ENCODE results near the gene ZNF587.
"Not testable (repeated sequence)": the region's sequence is repeated elsewhere in the genome, so short reads cannot be mapped to it uniquely, and the experiment has no call there.

ZNF587 gene

GRCh38 chr19:57887195-57887941, 37.7 kb downstream of the ZNF587 start:
- DNase-seq (ENCODE audit: low spot score), result no peak

- DNase-seq (ENCODE audit: low spot score), result peak; percentile 14
These were observed 38.5 kb downstream of the ZNF587 start for GRCh38 chr19:57888107-57888559.

- peak; percentile 95 for DNase-seq (ENCODE audit: low spot score)
These were observed 39.0 kb downstream of the ZNF587 start, which contains the start of gene ZNF814 for GRCh38 chr19:57888560-57889231. TSS of gene ZNF814 (minus strand) at chr19:57889037. CDS start at chr19:57888802, 235 bp downstream.

- not testable (repeated sequence) for DNase-seq (ENCODE audit: low spot score)
These were observed 41.0 kb downstream of the ZNF587 start for GRCh38 chr19:57890706-57891105.

- DNase-seq (ENCODE audit: low spot score), result no peak
These were observed 50.7 kb downstream of the ZNF587 start for GRCh38 chr19:57900311-57900710.

GRCh38 chr19:57903618-57904184, 54.0 kb downstream of the ZNF587 start:
- DNase-seq (ENCODE audit: low spot score), result no peak

- DNase-seq (ENCODE audit: low spot score), result no peak
These were observed 55.6 kb downstream of the ZNF587 start for GRCh38 chr19:57905258-57905657.

GRCh38 chr19:57907394-57907793, 57.7 kb downstream of the ZNF587 start:
- no peak for DNase-seq (ENCODE audit: low spot score)

GRCh38 chr19:57914531-57914930, 64.9 kb downstream of the ZNF587 start:
- DNase-seq (ENCODE audit: low spot score), result no peak
